GM12891 (cell line): ENCODE data around the gene NVL.

Source experiments
- POLR2AphosphoS5 ChIP-seq: IDR thresholded peaks from 2 replicates; pipeline ENCODE4 v1.6.1; 2011; ENCODE audit warnings: low read depth, low read length, control low read depth
- POU2F2 ChIP-seq: IDR thresholded peaks from 2 replicates; pipeline ENCODE4 v1.6.1; 2011; ENCODE audit warnings: low read depth, mild to moderate bottlenecking, control low read depth, low read length, moderate library complexity
- SPI1 ChIP-seq: IDR thresholded peaks from 2 replicates; pipeline ENCODE4 v1.6.1; 2011; ENCODE audit warnings: low read depth, low read length, control low read depth
- TAF1 ChIP-seq: IDR thresholded peaks from 2 replicates; pipeline ENCODE4 v1.6.1; 2011; ENCODE audit warnings: low read depth, low read length, control low read depth

- TF ChIP-seq SPI1 (no peak), POU2F2 (no peak), POLR2AphosphoS5 (no peak), TAF1 (no peak)
Observed at GRCh38 chr1:224217655-224218623, 112.0 kb downstream of the NVL start.
